Stromal cell of bone marrow (primary cell): ENCODE results near the gene C22orf31.
"Not testable (repeated sequence)": the region's sequence is repeated elsewhere in the genome, so short reads cannot be mapped to it uniquely, and the experiment has no call there.

Experiments
- DNase-seq: peaks from one replicate; pipeline ENCODE4 v3.0.0-alpha.2; 2012; ENCODE audit warnings: low read depth

The C22orf31 gene

DNA sequence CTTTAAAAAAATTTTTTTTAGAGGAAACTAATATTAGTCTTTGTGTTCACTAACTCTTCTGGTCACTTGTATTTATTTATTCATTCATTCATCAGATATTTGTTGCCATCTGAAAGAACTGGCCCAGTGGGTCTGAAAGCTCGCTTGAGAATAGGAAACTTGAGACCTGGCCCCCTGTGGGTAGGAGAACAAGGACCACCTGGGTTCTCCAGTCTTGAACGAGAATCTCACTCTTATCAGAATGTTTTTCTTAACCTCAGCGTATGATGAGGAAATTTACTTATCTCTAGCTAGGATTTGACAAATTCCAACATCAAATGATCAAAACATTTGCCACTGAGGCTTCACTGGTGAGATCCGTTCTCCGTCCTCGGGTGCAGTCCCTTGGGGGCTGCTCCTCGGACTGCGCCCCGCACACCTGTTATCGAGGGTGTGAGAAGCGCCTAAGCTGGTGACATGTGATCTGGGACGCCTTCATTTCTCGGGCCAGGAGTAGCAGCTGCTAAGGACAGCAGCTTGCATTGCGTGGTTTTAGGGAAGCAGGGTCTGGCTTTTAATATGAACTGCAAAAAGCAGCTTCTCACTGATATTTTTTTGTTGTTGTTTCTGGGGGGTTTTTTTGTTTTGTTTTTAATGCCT is 6.3 kb downstream of the C22orf31 start:
- DNase-seq = no peak

DNA sequence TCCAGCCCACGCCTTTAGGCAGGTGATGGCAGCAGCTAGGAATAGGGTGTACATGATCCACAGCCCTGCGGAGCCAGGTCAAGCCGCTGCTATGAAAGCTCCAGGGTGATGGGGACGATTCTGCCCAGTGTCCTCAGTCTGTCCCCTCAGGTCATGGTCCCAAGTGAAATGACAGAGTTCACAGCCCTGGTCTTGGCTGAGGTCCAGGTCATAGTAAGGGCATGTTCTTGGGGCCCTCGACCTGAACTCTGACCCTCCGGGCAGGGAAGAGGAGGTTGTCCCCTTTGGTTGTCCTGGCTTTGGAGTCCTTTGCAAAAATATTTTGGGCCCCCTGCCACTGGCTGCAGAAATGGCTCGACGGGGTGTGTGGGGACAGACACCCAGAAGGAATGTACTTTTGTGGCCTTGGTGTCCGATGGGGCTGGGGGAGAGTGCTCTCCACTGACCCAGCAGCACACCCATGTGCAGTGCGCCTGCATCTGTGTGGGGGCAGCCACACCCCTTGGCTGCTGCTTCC is 7.3 kb downstream of the C22orf31 start:
- DNase-seq = no peak

DNA sequence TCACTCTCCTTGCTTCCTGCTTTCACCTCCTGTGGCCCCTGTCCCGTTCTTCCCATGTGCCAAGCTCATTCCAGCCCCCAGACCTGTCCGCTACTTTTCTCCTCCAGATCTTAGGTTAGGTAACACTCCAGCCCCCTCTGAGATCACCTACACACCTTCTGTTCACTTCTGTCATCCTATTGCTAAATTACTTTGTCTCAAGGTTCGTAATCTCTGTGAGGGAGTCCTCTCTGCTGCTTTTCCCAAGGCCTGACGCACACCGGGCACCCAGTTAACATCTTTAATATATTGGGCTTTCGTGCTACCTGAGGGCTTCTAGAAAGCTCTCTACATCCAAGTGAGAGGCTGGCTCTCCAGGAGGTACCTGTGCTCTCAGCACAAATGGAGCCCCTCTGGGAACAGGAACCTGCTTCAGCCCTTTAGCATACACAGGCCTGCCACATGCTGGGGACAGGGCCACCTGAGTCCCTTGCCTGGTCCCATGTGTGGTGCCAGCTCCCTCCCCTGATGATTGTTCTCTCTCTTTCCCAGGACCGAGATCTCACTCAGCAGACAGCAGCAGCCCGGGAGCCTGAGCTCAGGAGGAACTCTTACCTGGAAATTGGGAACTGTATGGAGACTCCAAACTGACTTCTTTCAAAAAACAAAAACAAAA is 8.5 kb downstream of the C22orf31 start:
- DNase-seq = no peak

DNA sequence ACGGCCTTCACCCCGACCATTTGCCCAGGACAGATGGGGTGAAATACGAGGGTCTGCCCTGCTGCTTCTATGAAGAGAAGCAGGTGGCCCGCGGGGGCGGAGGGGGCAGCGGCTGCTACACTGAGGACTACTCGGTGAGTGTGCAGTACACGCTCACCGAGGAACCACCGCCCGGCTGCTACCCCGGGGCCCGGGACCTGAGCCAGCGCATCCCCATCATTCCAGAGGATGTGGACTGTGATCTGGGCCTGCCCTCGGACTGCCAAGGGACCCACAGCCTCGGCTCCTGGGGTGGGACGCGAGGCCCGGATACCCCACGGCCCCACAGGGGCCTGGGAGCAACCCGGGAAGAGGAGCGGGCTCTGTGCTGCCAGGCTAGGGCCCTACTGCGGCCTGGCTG is 11.2 kb downstream of the C22orf31 start:
- DNase-seq = no peak

DNA sequence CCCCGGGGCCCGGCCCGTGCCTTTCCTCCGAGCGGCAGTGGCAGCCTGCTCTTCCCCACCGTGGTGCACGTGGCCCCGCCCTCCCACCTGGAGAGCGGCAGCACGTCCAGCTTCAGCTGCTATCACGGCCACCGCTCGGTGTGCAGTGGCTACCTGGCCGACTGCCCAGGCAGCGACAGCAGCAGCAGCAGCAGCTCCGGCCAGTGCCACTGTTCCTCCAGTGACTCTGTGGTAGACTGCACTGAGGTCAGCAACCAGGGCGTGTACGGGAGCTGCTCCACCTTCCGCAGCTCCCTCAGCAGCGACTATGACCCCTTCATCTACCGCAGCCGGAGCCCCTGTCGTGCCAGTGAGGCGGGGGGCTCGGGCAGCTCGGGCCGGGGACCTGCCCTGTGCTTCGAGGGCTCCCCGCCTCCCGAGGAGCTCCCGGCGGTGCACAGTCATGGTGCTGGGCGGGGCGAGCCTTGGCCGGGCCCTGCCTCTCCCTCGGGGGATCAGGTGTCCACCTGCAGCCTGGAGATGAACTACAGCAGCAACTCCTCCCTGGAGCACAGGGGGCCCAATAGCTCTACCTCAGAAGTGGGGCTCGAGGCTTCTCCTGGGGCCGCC is 11.9 kb downstream of the C22orf31 start:
- DNase-seq = no peak

DNA sequence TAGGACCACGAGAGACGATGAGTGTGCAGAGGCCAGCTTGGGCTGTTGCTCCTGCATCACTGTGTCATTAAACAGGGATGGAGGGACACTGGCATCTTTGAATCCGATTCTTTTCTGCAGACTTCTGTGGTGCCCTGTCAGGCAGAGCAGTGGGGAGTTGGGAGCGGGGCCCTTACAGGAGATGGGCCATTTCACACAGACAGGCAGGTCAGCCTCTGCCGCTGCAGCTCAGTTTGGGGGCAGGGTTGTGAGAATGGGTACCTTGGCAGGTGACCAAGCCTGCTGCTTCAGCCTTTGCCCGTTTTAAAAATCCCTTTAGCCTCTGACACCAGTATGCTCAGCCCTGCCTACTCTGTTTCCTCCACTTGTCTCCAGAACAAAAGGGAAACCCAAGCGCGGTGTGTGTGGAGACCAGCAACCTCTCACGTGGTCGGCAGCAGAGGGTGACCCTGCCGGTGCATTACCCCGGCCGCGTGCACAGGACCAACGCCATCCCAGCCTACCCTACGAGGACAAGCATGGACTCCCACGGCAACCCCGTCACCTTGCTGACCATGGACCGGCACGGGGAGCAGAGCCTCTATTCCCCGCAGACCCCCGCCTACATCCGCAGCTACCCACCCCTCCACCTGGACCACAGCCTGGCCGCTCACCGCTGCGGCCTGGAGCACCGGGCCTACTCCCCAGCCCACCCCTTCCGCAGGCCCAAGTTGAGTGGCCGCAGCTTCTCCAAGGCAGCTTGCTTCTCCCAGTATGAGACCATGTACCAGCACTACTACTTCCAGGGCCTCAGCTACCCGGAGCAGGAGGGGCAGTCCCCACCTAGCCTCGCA is 12.6 kb downstream of the C22orf31 start:
- no peak for DNase-seq

DNA sequence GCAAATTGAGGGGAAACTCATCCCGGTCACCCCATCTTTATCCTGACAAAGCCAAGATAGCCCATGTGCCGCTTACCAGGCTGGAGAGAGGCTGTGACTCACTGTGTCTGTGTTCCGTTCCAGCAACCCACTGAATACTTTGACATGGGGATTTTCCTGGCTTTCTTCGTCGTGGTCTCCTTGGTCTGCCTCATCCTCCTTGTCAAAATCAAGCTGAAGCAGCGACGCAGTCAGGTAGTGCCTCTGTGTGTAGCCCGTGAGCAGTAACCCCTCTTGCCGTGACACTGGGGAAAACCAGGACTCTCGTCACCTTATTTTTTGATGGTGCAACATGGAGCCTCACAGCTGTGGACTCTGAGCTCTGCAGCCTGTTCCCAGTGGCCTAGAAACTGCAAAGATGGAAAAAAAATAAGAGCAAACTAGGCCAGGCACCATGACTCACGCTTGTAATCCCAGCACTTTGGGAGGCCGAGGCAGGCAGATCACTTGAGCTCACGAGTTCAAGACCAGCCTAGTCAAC is 16.9 kb downstream of the C22orf31 start:
- DNase-seq = peak; percentile 67

DNA sequence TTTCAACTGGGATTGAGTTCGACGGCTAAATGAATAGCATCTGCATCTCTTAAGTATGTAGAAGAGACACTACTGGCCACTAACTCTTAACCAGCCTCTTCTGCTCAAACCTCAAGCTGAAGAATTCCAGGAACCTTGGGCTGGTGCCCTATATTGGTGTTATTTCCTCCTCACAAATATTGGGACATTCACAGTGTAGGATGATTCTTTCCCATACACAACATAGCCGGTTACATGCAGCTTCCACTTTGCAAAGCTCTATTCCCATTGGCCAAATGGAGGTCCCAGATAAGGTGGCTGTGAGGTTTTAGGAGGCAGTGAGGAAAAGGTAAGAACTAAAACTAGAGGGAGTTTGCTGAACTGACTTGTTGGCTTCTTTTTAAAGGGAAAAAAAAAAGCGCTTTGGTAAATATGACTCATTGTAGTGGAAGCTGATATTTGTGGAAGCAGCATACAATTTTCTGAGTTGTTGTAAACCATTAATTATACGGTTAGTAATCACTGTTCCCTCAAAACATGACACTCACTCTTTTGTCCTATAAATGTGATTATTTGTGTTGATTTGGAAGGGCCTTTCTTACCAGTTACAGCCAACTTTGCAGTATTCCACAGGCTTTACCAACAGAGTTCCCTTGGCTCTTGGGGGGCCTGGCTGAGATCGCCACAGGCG is 17.6 kb downstream of the C22orf31 start:
- peak; percentile 37 for DNase-seq

DNA sequence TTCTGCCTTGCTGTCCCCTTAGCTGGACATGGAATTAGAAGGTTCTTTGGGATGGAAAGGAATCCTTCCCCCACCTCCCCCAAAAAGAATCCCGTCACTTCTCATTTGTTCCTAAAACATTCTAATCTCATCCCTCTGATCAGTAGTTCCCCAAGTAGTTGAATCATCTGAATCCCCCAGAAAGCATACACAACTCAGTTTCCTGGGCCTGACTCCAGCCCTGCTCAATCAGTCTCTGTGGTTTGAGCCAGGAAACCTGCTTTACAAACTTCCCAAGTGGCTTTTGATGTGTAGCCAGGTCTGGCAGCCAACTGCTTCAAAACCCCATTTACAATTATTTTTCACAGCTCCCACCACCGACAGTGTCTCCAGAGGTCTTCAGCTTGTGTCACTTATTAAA is 20.2 kb downstream of the C22orf31 start:
- peak; percentile 65 for DNase-seq

DNA sequence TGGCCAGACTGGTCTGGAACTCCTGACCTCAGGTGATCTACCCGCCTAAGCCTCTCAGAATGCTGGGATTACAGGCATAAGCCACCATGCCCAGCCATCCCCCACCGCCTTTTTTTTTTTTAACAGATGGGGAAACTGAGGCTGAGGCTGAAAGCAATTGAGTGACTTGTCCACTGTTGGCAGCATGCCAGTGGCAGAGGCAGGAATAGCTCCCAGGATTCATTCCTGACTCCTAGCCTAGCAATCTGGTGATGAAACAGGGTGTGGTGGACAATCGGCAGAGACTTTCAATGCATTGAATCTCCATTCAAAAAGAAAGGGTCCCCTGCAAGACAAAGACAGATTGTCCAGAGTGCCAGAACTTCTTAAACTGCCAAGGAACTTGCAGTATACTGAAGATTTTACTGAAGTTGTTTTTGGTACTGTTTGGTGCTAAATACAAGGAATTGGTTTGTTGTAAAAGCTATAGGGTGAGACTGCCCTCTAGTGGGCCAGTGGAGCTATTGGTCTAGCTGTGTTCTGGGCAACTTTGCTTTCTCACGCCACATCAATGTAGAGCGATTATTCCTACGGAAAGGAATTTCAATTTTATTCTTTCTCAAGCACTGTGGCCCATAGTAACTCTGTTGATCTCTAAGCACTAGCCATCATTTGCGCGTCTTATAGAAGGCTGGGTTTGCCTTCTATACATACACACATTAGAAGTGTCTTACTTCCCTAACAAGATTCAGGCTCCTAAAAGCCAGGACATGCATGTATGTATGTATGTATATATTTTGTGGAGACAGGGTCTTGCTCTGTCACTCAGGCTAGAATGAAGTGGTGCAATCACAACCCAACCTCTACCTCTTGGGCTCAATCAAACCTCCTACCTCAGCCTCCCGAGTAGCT is 21.0 kb downstream of the C22orf31 start:
- peak; percentile 81 for DNase-seq

DNA sequence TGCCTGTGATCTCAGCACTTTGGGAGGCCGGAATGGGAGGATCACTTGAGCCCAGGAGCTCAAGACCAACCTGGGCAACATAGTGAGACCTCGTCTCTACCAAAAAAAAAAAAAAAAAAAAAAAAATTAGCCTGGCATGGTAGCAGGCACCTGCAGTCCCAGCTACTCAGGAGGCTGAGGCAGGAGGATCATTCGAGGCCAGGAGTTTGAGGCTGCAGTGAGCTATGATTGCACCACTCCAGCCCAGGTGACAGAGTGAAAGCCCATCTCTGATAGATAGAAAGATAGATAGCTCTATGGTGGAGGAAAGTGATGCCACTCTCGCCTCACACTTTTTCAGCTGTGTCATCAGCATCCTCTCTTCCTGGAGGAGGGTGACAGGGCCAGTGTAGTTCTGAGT is 21.9 kb downstream of the C22orf31 start:
- DNase-seq = not testable (repeated sequence)

DNA sequence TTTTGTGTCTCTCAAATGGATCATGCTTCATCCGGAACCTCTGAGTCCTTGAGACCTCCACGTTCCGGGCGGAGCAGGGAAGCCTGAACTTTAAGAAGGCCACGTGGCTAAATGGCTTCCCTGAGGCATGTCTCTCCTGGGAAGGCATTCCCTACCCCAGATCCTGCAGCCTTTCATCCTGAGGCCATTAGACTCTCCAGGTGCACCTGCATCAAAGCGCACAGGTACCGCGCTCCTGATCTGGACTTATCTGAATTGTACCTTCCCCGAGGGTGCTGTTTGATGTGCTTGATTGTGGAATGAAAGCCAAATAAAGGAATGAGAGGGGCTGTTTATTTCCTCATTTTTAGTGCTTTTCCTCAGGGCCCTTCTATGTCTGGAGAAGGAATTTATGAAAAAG is 22.5 kb downstream of the C22orf31 start:
- DNase-seq = no peak

DNA sequence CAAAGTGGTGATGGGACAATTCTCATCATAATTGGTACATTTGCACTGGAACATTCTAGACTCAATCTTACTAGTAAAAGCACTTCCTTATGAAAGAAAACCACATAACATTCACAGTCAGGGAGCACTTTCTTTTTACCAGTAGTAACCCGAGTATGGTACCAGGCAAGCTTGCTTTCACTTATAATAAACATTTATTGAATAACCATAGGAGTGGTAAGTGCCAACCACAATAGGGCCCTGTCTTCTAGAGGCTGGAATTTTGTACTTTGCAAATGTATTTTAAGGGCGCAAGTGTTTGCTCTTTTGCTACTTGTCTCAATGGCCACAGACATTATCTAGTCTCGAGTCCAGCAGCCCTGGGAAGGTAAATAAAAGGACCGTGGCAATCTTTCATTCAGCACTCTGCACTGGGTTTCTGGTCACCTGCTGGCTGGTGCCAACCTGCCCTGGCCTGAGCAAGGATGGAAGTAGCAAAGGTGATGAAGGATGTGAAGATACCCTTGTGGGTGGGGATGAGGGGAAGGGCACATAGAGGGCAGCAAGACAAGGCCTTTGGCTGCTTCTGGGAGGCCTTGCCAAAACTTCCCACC is 24.2 kb downstream of the C22orf31 start:
- DNase-seq = no peak

DNA sequence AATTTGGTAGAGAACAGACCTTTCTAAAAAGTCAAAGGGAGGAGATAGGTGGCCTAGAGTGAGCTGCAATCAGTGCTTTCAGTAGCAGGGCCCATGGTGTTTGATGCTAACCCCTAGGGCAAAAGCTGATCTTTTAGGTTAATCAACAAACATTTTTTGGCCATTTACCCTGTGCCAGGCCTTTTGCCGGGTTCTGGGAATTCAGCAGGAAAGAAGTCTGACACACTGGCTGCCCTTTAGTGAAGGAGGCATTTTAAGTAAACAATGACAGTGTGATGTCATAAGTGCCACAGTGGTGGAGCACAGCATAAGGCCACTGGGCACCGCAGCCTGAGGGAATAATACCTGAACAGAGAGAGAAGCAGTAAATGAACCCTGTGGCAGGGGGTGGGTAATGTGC is 29.0 kb downstream of the C22orf31 start:
- DNase-seq = no peak

DNA sequence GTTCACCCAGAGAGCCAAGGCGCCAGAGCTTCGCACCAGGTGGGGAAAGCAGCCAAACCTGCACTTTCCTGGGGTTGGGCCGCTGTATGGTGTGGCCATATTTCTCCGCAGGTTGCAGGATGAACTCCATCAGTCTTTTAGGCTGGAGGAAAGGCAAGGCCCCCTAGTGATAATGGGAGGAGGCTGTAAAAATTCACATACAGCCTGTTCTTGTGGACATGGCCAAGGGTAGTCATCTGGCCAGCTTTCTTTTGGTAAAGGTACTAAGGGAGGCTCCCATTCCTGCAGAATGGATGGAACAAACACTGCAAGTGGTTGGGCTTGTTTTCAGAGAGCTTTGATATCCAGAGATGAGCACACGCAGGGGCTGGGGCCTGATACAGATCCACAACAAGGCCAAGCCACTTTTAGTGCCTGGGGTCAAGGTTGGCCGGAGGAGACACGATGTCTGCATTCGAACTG is 29.6 kb downstream of the C22orf31 start:
- DNase-seq = no peak

DNA sequence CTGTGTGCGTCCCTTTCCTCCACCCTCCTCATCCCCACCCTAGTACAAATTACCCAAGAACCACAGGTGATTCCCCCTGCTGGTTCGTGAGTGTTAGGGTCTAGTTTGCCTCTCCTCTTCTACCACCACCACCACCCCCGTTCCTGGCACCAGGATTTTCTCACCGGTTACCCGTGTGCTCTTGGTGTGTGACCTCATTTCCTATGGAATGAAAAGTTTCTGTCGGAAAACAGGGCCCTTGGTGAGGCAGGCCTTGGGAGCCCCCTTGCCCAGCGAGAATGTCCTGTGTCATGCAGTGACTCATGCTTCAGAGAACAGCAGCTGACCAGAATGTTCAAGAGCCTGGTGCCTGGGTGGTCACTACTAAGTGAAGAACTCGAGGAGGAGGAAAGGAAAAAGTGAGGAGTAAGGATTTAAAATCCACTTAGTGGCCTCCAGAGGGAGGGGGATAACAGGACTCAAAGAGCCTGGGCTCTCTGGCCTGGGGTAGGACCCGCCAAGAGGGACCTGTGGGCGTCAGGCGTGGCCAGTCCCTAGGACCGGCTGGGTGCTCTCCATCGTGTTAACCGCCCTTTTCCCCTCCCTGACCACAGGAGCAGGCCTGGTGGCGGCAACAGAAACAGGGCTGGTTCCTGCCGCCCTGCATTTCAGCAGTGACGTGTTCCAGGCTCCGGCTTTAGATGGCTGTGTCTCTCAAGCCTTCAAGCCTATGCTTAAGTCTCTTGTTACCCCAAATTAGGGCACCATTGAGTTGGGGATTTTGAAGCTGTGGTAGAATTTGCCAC is 30.2 kb downstream of the C22orf31 start:
- peak; percentile 94 for DNase-seq

DNA sequence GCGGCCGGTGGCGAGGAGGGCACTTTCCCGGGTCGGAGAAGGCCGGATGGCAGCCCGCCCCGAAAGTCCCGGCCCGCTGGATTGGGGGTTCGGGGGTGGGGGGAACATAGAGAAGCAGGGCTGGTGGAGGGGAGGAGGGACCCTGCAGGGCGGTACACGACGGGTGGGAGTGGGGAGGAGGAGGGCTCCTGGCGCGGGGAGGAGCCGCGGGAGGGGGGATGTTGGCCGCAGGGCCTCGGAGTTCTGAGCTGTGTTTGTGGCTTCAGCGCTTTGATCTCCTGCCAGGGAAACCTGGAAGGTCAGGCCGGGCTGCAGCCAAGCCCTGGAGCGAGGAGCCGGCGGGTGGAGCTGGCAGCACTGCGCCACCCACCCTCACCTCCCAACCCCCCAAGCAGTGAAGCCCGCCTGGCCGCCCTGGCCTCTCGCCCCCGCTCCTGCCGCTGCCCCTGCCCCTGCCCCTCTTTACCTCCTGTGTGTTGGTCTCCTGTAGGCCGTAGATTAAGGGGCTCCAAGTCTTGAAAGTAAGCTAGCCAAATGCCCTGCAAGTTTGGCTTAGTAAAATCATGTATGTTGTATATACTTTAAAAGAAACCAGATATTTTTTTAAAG is 30.9 kb downstream of the C22orf31 start:
- DNase-seq = peak; percentile 30

DNA sequence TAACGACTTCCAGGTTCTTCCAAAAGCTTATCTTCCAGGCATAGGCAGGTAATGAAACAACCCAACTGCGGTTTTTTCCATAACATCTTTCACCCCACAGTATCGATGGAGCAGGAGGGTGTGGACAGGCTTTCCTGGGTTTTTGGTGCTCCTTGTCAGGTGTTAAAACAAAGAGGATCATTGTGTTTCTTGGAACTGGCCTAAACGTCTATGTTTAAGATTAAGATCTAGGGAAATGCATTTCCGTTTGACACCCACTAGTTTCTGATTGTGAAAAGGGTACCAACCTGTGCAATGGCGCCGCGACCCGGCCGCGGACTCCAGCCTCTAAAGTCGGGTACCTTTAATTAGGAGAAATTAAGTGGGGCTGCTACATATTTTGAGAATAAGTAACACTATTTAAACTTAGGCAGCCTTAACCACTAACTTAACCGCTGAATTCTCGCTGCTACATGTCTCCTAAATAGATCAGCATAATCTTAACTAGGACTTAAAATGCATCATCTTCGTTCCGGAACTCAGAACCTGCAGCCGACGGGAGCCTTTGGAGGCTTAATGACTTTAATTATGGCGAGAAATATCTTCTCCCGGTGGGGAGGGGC is 31.5 kb downstream of the C22orf31 start:
- DNase-seq = no peak
